Measurements from ENCODE around the gene ANAPC16.
"Not testable (repeated sequence)": the region's sequence is repeated elsewhere in the genome, so short reads cannot be mapped to it uniquely, and the experiment has no call there.

Gene ANAPC16

DNA sequence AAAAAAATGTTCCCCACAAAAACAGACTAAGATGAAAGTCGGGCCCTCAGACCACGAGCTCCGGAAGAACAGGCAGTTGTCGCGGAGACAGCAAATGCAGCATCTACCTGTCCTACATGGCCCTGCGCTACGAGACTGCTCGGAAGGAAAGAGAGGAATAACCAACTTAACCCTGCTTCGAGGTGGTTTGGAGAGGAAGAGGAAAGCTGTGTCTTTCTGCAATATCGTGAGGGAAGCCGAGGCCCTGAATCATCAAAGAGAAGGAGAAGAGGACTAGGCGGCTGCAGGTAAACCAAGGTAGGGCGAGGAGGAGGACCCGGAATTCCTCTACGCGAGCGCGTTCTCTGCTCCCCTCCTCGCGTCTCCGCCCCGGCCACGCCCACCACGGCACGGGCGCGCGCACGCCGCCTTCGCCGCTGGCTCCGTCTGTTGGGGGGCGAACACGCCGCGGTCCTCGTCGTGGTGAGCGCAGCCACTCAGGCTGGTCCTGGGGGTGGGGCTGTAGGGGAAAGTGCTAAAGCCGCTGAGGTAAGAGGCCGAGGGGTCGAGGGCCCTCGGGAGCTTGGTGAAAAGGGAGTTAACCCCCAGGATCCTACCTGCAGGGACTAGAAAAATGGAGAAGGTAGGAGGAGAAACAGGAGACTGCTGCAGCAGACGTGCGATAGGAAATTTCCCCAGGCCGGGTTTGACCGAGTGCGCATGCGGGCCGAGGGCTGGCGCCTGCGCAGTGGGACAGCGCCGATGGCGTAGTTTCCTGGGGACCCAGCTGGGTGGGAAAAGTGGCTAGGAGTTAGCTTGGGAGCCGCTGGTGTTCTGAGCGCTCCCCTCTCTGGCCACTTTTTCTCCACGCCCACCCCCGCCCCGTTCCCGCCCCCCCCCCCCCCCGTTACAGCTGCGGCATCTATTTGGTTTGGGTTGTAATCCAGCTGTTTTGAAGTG, at the start of gene ANAPC16, which contains the start of gene ASCC1:
TSS of gene ANAPC16 (plus strand) at position 402 of the 939 bp plus-strand sequence. CDS start 7,903 bp downstream, outside the sequence.
TSS of gene ASCC1 (minus strand) at position 666 of the 939 bp plus-strand sequence. CDS start 2,978 bp downstream, outside the sequence.
- DNase-seq: peak; percentile 94

DNA sequence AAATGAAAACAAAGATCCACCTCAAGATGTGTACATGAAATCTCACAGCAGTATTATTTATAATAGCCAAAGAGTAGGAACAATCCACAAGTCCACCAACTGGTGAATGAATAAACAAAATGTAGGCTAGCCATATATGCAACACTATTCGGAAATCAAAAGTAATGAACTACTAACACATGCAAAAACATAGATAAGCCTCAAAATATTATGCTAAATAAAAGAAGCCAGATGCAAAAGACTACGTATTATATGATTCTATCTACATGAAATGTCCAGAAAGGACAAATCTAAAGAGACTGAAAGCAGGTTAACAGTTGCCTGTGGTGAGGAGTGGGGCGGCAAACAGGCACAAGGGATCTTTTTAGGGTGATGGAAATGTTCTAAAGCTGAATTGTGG, 48.7 kb upstream of the ANAPC16 start:
- DNase-seq: no peak

DNA sequence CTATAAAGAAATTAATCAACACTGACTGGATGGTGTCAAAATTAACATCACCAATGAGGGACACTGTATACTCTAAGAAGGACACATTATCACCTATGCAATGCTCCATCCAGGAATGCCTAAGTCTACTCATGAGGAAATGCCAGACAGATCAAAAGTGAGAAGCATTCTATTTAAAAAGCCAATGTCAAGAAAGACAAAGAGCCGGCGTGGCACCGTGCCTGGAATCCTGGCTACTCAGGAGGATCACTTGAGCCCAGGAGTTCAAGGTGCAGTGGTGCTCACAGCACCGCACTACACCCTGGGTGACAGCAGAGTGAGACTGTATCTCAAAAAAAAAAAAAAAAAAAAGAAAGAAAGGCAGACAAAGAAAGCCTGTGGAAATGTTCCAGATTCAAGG, 45.5 kb upstream of the ANAPC16 start:
- DNase-seq: no peak

DNA sequence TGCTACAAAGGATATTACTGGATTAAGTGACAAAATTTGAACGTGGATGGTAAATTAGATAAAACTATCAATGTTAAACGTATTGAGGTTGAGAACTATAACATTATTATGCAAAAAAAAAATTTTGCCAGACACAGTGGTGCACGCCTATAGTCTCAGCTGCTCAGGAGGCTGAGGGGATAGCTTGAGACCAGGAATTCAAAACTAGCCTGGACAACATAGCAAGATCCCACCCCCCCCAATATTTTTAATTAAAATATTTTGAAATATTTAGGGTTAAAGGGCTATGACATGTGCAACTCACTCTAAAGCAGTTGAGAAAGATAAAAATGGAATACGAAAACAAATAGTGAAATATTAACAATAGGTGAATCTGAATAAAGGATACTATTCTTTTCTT, 45.1 kb upstream of the ANAPC16 start:
- DNase-seq: no peak

DNA sequence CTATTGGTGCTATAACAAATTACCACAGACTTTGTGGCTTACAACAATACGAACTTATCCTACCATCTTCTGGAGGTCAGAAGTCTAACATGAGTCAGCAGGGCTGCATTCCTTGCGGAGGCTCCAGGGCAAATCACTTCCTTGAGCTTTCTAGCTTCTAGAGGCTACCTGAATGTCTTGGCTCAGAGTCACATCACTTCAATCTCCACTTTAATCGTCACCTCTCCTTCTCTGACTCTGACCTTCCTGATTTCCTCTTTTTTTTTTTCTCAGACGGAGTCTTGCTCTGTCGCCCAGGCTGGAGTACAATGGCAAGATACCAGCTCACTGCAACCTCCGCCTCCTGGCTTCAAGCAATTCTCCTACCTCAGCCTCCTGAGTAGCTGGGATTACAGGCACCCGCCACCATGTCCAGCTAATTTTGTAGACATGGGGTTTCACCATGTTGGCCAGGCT, 44.6 kb upstream of the ANAPC16 start:
- DNase-seq: no peak

DNA sequence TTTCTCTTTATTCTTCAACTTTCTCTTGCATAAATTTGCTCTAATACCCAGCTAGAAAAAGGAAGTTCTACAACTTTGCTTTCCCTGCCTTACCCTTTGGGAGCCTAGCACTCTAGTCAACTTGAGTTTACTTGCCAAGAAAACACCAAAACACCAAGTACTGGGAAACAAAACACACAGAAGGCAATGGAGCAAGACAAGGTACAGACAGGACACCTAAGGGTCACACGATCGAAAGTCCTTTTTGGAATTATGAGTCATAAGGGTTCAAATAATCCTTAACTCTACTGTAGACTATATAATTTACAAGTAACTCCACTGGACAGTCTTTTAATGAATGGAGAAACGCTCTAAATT, 42.6 kb upstream of the ANAPC16 start:
- no peak for DNase-seq

DNA sequence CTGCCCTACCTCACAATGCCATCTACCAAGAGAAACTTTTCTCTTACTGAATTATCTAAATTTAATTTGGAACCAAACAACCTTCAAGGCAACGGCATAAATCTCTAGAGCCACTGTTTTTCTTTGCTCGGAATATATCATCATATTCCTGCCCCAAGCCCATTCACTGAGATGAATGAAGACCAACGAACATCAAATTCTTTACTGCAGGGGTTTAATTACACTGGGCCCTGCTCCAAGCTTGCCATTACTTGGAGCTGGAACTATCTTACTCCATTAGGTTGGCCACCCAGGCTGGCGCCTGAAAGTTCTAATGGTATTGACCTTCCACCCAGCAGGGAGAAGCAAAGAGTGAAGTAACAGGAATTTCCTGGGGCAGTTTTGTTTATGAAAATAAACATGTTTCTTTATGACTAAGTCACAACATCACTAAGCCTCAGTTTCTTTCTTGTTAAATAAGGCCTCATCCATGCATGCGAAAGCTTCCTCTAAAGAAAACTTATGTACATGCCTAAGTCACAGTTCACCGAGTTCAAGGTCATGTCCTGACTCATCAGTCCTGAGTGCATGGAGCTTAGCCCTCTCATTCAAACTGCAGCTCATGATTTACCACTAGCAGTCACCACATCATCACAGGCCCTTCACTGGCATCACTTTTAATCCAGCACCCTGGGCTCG, 42.1 kb upstream of the ANAPC16 start:
- no peak for DNase-seq

DNA sequence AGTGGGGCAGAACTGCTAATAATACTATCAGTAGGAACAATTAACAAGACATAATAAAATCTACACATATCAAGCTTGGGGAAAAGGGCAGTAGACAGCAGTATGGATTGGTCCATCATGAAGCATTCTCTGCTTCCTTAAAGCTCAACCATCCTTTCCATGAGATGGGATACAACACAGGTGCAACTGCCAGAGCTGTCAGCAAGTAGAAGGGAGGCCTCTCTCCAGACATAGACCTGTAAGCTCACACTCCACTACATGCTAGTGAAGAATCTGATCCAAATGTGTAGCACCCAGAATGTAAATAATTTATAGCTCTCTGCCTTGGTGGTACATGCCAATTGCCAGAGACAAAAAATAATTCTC, 41.5 kb upstream of the ANAPC16 start:
- no peak for DNase-seq

DNA sequence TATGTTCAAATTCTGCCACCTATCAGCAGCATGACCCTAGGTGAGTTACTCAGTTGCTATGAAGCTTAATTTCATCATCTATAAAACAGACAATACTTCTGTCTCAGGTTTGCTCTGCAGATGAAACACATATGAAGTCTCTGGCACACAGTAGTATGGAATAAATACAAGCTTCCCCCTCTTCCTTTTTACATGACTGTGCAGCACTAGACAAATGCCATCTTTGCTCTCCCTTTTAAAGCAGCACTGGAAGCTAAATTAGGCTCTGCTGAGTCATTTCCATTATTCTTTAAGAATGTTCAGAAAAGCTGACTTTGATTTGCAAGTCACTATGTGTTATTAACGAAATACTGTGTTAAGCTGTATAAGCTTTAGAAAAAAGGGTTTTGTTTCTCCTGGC, 40.7 kb upstream of the ANAPC16 start:
- DNase-seq: no peak

DNA sequence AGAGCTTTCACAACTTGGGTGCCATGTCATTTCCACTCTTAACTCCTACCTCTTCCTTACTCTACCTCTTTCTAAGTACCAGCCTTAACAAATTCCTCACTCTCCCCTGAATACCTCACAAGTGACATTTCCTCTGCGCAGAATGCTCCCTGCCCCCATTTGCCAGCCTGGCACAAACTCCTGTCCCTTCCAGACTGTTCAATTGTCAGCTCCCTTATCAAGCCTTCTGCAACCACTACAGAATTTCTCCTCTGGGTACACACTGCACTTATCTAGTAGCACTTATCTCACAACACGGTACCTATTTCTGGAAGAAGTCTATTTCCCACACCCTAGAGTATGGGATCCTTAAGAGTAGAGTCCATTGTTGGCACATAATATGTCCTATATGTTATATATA, 39.1 kb upstream of the ANAPC16 start:
- no peak for DNase-seq

DNA sequence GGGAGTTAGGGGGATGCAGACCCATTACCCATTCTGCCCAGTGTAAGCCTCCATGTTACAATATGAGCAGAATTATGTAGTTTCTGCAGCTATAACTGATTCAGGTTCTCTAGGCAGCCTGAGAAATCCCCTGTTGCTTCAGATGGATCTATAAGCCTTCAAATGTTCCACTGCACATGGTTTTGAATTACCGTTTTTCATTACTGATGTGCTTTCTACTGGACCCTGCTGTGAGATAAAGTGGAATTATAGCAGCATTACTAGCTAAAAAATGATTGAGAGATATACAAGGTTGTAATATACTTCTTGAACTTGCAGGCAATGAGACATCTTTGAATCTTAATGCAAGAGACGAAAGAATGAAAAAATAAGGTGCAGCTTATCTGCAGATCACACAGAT, 38.4 kb upstream of the ANAPC16 start:
- DNase-seq: no peak

DNA sequence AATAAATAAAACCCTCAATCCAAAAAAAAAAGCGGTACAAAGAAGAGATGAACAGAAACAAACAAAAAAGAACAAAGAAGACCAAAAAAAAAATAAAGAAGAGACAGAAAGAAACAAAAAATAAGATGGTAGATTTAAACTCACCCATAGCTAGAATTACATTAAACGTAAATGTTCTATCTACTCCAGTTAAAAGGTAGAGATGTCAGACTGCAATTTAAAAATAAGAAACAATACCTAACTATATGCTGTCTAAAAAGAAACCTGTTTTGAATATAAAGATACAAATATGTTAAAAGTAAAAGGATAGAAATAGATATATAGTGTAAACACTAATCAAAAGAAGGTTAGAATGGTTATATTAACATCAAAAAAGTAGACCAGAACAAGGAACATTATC, 31.7 kb upstream of the ANAPC16 start:
- no peak for DNase-seq

DNA sequence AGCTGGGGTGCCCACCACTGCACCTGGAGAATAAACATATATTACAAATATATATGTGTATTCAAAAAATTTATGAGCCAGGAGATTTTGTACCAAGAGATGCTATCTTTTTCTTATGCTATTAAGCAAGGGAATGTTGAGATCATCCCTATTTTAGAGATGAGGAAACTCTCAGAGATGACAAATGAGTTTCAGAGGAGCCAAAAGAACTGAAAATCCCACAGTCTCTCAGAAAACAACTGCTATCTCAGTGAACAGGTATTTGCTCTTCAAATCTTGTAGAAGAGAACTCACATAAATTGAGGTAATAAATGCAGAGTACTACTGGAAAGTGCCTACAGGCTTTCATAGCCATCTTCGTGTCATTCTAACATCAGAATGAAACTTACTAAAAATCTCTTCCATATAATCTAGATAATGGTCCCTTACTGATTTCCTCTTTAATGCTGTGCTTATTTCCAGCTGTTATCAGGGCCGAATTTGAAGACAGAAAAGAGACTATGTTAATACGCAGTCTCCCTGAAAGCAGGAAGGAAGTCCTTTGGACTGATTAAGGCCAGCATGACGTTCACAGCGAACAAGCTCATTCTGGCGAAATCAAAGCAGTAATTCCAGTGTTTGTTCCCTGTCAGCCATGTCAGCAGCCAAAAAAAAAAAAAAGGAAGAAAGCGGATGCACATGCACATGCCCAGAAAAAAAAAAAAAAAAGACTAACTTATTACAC, 29.4 kb upstream of the ANAPC16 start:
- no peak for DNase-seq

DNA sequence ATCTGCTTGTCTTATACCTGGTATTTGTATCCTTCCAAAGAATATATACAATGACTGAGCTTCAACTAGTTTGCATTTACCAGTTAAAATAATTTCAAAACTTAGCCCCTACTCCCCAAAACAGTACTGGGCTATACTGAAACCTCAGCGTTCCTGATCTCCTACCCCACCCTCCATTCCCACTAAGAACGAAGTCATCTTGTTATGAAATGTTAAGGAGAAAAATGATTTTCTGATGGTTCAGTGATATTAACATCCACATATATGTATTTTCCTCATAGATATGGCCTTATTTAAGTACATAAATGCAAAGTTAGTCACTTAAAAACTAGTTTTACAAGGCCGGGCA, 28.9 kb upstream of the ANAPC16 start:
- no peak for DNase-seq

DNA sequence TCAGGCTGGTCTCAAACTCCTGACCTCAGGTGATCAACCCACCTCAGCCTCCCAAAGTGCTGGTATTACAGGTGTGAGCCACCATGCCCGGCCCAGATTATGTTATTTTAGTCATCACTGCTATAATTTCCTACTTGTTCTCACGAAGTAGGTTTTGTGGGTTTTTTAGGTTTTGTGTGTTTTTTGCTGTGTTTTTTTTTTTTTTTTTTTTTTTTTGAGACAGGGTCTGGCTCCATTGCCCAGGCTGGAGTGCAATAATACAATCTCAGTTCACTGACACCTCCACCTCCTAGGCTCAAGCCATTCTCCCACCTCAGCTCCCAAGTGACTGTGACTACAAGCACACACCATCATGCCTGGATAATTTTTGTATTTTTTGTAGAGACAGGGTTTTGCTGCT, 20.9 kb upstream of the ANAPC16 start:
- no peak for DNase-seq

DNA sequence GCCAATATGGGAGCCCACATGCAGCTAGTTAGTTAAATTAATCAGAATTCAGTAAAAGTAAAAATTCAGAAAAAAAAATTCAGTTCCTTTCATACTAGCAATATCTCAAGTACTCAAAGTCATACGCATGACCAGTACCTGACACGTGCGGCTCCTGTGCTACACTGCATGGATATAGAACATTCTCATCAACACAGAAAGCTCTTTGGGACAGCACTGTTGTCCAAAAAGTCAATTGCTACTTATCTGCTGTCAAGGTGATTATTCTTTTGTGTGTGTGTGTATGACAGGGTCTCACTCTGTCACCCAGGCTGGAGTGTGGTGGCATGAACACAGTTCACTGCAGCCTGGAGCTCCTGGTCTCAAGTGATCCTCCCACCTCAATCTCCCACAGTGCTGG, 14.9 kb upstream of the ANAPC16 start:
- no peak for DNase-seq

DNA sequence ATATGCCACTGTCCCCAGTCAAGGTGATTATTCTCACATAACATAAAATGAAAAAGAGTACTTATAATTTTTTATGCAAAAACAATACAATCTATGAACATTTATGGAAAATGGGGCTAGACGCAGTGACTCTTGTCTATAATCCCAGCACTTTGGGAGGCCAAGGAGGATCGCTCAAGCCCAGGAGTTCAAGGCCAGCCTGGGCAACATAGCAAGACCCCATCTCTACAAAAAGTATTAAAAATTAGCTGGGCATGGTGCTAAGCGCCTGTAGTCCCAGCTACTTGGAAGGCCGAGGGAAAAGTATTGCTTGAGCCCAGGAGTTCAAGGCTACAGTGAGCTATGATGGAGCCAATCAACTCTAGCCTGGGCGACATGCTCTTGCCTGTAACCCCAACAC, 14.5 kb upstream of the ANAPC16 start:
- no peak for DNase-seq

DNA sequence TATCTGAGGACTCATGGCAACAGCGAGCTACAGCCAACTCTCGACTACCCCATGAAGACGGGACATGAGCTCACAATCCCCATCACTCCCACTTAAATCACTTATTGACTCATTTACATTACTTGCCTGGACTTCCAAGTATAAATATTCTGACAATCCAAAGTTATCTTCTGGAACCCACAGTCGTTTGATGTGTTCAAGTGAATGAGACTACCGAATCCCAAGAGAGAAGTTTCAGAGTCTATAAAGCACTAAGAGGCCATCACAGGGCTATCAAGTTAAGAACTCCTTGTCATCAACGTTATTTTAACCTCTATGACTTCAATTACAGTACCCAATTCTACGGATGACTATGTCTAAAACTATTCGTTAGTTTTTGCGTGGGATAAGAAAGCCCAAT, 11.5 kb upstream of the ANAPC16 start:
- no peak for DNase-seq

DNA sequence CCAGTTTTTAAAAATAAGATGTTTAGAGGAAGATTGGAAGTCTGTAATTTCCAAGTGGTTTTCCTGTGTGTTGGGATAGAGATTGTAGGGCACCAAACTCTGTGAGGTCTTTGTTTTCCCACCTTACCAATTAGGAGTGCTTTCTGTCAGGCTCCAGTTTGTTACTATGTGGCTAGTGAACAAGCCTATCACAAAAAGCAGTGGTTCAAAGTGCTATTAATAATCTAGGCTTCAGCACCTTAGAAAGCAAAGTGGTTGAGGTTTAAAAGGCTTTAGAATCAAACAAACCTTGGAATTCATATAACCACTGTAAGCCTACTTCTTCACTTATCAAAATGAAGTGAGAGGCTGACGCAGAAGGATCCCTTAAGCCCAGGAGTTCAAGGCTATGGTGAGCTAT, 11.1 kb upstream of the ANAPC16 start:
- DNase-seq: no peak

DNA sequence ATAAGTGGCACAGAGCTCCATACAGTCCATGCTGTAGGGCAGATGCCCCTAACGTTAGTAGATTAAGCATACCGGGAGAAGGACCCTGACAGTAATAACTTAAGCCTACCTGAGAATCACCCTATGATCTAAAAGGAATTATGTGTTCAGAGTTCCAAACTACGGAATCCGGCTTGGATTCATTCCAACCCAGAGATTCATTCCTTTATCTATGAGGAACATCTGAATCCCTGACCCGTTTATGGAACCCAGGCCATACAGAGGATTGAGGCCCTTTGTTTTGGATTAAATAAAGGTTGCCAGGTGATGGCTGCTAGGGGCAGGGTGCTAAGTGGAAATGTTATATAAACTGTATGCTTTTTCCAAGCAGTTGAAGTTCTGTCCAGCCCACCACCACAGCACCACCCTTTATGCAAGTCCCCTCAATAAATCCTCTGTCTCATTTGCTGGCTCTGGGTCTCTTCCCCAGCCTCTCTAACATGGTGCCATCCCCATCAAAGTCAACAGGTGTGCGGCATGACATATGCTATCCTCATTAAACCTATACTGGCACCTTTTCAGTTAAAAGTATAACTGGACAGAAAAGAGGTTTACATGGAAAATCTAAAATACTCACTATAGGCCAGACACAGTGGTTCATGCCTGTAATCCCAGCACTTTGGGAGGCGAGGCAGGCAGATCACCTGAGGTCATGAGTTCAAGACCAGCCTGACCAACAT, 9.1 kb upstream of the ANAPC16 start:
- no peak for DNase-seq

DNA sequence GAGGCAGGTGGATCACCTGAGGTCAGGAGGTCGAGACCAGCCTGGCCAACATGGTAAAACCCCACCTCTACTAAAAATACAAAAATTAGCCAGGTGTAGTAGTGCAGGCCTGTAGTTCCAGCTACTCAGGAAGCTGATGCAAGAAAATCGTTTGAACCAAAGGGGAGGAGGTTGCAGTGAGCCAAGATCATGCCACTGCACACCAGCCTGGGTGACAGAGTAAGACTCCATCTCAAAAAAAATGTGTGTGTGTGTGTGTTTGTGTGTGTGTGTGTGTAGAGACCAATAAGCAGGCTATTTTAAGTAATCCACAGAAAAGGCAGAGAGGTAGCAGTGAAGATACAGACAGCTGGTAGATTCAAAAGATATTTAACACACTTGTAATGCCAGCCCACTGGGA, 7.3 kb upstream of the ANAPC16 start:
- not testable (repeated sequence) for DNase-seq

DNA sequence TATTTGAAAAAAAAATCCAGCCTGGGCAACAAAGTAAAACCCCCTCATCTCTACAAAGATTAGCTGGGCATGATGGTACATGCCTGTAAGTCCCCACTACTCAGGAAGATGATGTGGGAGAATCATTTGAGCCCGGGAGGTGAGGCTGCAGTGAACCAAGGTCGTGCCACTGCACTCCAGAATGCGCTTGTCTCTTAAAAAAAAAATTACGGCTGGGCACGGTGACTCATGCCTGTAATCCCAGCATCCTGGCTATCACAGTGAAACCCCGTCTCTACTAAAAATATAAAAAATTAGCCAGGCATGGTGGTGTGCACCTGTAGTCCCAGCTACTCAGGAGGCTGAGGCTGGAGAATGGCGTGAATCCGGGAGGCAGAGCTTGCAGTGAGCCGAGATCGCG, 4.4 kb upstream of the ANAPC16 start:
- DNase-seq: not testable (repeated sequence)

DNA sequence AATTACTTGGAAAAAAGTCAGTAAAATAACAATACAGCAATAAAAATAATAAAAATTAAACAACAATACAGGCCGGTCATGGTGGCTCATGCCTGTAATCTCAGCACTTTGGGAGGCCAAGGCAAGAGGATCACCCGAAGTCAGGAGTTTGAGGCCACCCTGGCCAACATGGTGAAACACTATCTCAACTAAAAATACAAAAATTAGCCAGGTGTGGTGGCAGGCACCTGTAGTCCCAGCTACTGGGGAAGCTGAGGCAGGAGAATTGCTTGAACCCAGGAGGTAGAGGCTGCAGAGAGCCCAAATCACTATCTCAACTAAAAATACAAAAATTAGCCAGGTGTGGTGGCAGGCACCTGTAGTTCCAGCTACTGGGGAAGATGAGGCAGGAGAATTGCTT, 4.0 kb upstream of the ANAPC16 start:
- not testable (repeated sequence) for DNase-seq

Measured in activated gamma-delta T cell treated with Interleukin-2 at 50 U/mL for 16 hours (primary cell).